Fibroblast of lung (primary cell): Measurements from ENCODE around the gene LRRC52.

Source experiments
- EZH2 ChIP-seq: IDR thresholded peaks from 2 replicates; pipeline ENCODE4 v1.5.1; 2012; ENCODE audit warnings: low read length, control low read depth, mild to moderate bottlenecking; ENCODE audit errors: missing control alignments
- TF ChIP-seq, protein P1 (sequence below), 2 donors: IDR thresholded peaks in 1 of 2; conservative IDR thresholded peaks in 1 of 2; 1 replicate in 1 of 2; 2 replicates in 1 of 2; pipeline ENCODE4 v1.5.1; 2011 to 2012; ENCODE audit warnings: low read length in 2 of 2, control low read depth in 1 of 2, inconsistent platforms in 1 of 2, low read depth in 1 of 2, mild to moderate bottlenecking in 1 of 2

DNA sequence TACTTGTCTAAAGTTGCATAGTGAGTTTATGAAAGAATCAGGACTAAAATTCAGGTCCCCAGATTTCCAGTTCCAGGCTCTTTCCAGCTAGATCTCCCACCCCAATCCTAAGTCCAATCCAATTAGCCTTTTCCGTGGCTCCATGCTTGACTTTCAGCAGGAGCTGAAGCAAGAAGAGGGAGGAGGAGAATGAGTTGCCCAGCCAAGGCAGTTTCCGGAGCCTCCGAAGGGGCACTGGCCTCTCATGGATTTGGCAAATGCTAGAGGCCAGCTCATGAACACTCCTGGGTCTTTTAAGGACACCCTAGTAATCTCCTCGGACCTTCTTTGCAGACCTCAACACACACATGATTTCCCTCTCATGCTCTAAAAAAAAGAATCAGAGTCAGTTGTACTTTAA lies 10.5 kb upstream of the LRRC52 start:
- TF ChIP-seq, protein P1, sequence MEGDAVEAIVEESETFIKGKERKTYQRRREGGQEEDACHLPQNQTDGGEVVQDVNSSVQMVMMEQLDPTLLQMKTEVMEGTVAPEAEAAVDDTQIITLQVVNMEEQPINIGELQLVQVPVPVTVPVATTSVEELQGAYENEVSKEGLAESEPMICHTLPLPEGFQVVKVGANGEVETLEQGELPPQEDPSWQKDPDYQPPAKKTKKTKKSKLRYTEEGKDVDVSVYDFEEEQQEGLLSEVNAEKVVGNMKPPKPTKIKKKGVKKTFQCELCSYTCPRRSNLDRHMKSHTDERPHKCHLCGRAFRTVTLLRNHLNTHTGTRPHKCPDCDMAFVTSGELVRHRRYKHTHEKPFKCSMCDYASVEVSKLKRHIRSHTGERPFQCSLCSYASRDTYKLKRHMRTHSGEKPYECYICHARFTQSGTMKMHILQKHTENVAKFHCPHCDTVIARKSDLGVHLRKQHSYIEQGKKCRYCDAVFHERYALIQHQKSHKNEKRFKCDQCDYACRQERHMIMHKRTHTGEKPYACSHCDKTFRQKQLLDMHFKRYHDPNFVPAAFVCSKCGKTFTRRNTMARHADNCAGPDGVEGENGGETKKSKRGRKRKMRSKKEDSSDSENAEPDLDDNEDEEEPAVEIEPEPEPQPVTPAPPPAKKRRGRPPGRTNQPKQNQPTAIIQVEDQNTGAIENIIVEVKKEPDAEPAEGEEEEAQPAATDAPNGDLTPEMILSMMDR (conservative IDR thresholded peaks at IDR 0.05 in 1 of 2, IDR thresholded peaks at IDR 0.05 in 1 of 2; ENCODE audit: low read depth in 1 of 2, low read length in 2 of 2): no peak
- TF ChIP-seq EZH2: no peak
